ENCODE results near the gene IL4R. TPM values are rescaled to one million over a fixed set of nuclear protein-coding genes. Genes with fewer than 3 reads are reported as not detected.
A peak's percentile ranks its signal among the peaks of the same experiment; 100 is the strongest.

IL4R gene
- total RNA-seq, 1 experiment from 2014 or later, result 12.0 TPM

DNA sequence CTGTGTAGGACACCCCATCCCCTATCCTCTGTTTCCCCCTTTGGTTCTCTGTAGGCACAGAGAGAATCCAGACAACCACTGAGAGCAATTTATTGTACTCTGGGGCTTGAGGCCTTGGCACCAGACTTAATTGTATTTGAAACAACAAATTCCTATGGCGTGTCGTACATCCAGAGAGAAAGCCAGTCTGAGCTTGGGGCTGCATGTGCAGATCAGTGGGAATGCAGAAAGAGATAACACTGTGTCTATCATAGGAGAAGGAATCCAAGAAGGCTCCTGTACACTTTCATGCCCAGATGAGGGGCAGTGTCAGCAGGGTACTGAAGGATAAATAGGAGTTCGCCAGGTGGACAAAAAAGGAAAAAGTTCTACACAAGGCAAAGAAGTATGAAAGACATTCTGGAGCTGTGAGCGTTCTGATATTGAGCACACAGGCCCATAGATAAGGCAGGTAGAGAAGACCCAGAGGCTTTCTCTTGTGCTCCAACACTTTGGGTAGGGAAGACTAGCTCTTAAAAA, 22.0 kb upstream of the IL4R start:
- Histone ChIP-seq H4K20me1 (ENCODE audit: insufficient read depth, low read depth, low read length) (no peaks in the 10 kb centered on the region), H3K79me2 (ENCODE audit: low read length) (no peaks in the 10 kb centered on the region), H3K9me2 (replicated peaks; ENCODE audit: insufficient read depth, low read length) (no peaks in the 10 kb centered on the region), H3K4me2 (ENCODE audit: low read depth, low read length, poor library complexity, severe bottlenecking) (no peak overlapping the region), H3K27ac (ENCODE audit: low read length) (no peak overlapping the region), H3K4me1 (ENCODE audit: low read length) (no peaks in the 10 kb centered on the region), H3K4me3 (ENCODE audit: low read length) (no peak overlapping the region), H3K27me3 (ENCODE audit: low read length) (no peaks in the 10 kb centered on the region), H3K36me3 (ENCODE audit: insufficient read depth, low read length) (no peaks in the 10 kb centered on the region), H3K9me3 (ENCODE audit: low read length) (no peaks in the 10 kb centered on the region), H2AFZ (ENCODE audit: low read length) (no peak overlapping the region), H3K9ac (ENCODE audit: low read length) (no peak overlapping the region)
- no peak for DNase-seq

- H3K36me3 ChIP-seq (ENCODE audit: insufficient read depth, low read length), result no peaks in the 10 kb centered on the region
- H3K9me2 ChIP-seq (replicated peaks; ENCODE audit: insufficient read depth, low read length), result no peaks in the 10 kb centered on the region
- no peak overlapping the region for H3K4me2 ChIP-seq (ENCODE audit: low read depth, low read length, poor library complexity, severe bottlenecking)
- H3K4me1 ChIP-seq (ENCODE audit: low read length), result no peaks in the 10 kb centered on the region
- no peak overlapping the region for H3K9ac ChIP-seq (ENCODE audit: low read length)
- H3K4me3 ChIP-seq (ENCODE audit: low read length), result no peak overlapping the region
- H3K9me3 ChIP-seq (ENCODE audit: low read length), result no peaks in the 10 kb centered on the region
- no peak overlapping the region for H2AFZ ChIP-seq (ENCODE audit: low read length)
- H3K27ac ChIP-seq (ENCODE audit: low read length), result no peak overlapping the region
- H3K27me3 ChIP-seq (ENCODE audit: low read length), result no peaks in the 10 kb centered on the region
- no peaks in the 10 kb centered on the region for H4K20me1 ChIP-seq (ENCODE audit: insufficient read depth, low read depth, low read length)
- no peaks in the 10 kb centered on the region for H3K79me2 ChIP-seq (ENCODE audit: low read length)
- no peak for DNase-seq
These were observed 20.4 kb upstream of the IL4R start for GRCh38 chr16:27293343-27293742.

DNA sequence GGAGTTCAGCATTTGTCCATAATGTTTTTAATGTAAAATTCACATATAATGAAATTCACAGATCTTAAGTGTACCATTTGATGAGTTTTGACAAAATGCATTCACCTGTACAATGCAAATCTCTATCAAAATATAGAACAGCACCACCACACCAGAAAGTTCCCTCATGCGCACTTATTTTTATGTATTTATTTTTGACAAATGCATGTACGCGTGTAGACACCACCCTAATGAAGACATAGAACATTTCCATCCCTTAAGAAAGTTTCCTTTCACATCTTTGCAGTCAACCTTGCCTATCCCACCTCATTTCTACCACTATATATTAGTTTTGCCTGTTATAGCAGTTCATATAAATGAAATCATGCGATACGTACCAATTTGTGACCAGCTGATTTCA, 15.6 kb upstream of the IL4R start:
- H3K4me2 ChIP-seq (ENCODE audit: low read depth, low read length, poor library complexity, severe bottlenecking), result no peak overlapping the region
- no peak overlapping the region for H3K9ac ChIP-seq (ENCODE audit: low read length)
- no peak overlapping the region for H3K27ac ChIP-seq (ENCODE audit: low read length)
- no peak overlapping the region for H3K4me3 ChIP-seq (ENCODE audit: low read length)
- peaks cover 5% of the 10 kb centered on the region; the same call in 1 of the 2 replicates for H3K4me1 ChIP-seq (ENCODE audit: low read length)
- H3K36me3 ChIP-seq (ENCODE audit: insufficient read depth, low read length), result no peaks in the 10 kb centered on the region
- H3K9me2 ChIP-seq (replicated peaks; ENCODE audit: insufficient read depth, low read length), result no peaks in the 10 kb centered on the region
- DNase-seq, result no peak
- H3K27me3 ChIP-seq (ENCODE audit: low read length), result no peaks in the 10 kb centered on the region
- no peak overlapping the region for H2AFZ ChIP-seq (ENCODE audit: low read length)
- no peaks in the 10 kb centered on the region for H3K79me2 ChIP-seq (ENCODE audit: low read length)
- no peaks in the 10 kb centered on the region for H3K9me3 ChIP-seq (ENCODE audit: low read length)
- H4K20me1 ChIP-seq (ENCODE audit: insufficient read depth, low read depth, low read length), result no peaks in the 10 kb centered on the region

GRCh38 chr16:27301236-27301861, 12.4 kb upstream of the IL4R start:
- Histone ChIP-seq H3K27ac (ENCODE audit: low read length) (no peak overlapping the region), H2AFZ (ENCODE audit: low read length) (no peak overlapping the region), H3K4me1 (ENCODE audit: low read length) (peaks cover 5% of the 10 kb centered on the region; the same call in 1 of the 2 replicates), H3K4me3 (ENCODE audit: low read length) (no peak overlapping the region), H3K36me3 (ENCODE audit: insufficient read depth, low read length) (no peaks in the 10 kb centered on the region), H3K9ac (ENCODE audit: low read length) (no peak overlapping the region), H3K79me2 (ENCODE audit: low read length) (no peaks in the 10 kb centered on the region), H3K27me3 (ENCODE audit: low read length) (no peaks in the 10 kb centered on the region), H3K4me2 (ENCODE audit: low read depth, low read length, poor library complexity, severe bottlenecking) (no peak overlapping the region), H3K9me3 (ENCODE audit: low read length) (no peaks in the 10 kb centered on the region), H3K9me2 (replicated peaks; ENCODE audit: insufficient read depth, low read length) (no peaks in the 10 kb centered on the region), H4K20me1 (ENCODE audit: insufficient read depth, low read depth, low read length) (no peaks in the 10 kb centered on the region)
- no peak for DNase-seq

DNA sequence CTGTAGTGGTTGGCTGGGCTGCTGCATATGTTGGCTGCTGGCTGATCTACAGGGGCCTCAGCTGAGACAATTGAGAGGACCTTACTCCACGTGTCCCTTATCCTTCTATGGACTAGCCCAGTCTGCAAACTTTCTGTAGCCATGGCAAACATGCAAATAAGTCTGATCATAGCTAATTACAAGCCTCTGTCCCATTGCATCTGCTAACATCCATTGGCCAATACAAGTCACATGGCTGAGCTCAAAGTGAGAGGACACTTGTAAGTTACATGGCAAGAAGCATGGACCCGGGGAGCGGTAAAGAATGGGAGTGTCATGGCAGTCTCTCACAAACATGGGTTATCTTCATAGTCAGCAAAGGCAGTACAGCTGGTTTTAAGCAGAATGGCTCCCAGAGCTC, 11.6 kb upstream of the IL4R start:
- Histone ChIP-seq H4K20me1 (ENCODE audit: insufficient read depth, low read depth, low read length) (no peaks in the 10 kb centered on the region), H3K27ac (ENCODE audit: low read length) (no peak overlapping the region), H3K27me3 (ENCODE audit: low read length) (no peaks in the 10 kb centered on the region), H3K79me2 (ENCODE audit: low read length) (no peaks in the 10 kb centered on the region), H3K36me3 (ENCODE audit: insufficient read depth, low read length) (no peaks in the 10 kb centered on the region), H3K4me2 (ENCODE audit: low read depth, low read length, poor library complexity, severe bottlenecking) (no peak overlapping the region), H3K4me3 (ENCODE audit: low read length) (no peak overlapping the region), H3K9me2 (replicated peaks; ENCODE audit: insufficient read depth, low read length) (no peaks in the 10 kb centered on the region), H3K9ac (ENCODE audit: low read length) (no peak overlapping the region), H2AFZ (ENCODE audit: low read length) (no peak overlapping the region), H3K9me3 (ENCODE audit: low read length) (no peaks in the 10 kb centered on the region), H3K4me1 (ENCODE audit: low read length) (peaks cover 5% of the 10 kb centered on the region; the same call in 1 of the 2 replicates)
- peak; percentile 62 for DNase-seq

DNA sequence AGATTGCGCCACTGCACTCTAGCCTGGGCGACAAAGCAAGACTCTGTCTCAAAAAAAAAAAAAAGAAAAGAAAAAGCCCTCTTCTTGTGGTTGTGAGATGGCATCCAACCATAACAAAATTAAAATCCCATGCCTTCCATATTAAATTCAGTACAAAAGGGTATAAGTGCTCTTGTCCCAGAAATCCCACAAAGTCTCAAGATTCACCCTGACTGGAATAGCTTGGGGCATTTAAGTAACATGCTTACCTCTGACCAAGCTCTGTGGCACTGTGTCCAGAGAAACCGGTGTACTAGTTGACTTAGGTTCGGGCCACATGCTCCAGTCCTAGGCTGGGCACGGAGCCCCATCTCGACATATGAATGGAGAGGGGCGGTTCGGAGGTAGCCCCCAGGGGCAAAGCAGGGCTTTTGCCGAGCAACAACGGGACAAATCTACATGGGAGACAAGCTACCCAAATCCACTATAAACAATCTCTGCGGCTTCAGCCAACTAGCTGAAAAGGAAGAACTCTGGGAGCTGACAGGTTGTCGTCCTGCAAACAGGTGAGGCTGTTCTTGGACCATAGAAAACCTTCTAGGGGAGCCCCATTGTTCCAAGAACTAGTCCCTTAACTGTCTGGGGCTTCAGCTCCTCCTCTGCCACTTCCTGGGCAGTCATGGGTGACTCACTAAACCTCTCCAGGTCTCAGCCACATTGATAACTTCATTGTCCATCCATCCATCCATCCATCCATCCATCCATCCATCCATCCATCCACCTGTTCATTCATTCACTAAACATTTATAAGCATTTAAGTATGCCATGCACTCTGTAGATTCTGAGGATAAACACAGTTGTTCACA, 10.3 kb upstream of the IL4R start:
- DNase-seq, result no peak
- Histone ChIP-seq H3K79me2 (ENCODE audit: low read length) (no peaks in the 10 kb centered on the region), H3K4me1 (ENCODE audit: low read length) (peaks cover 5% of the 10 kb centered on the region; the same call in 1 of the 2 replicates), H3K4me2 (ENCODE audit: low read depth, low read length, poor library complexity, severe bottlenecking) (no peak overlapping the region), H3K36me3 (ENCODE audit: insufficient read depth, low read length) (no peaks in the 10 kb centered on the region), H3K9ac (ENCODE audit: low read length) (no peak overlapping the region), H3K4me3 (ENCODE audit: low read length) (no peak overlapping the region), H3K27ac (ENCODE audit: low read length) (no peak overlapping the region), H3K9me3 (ENCODE audit: low read length) (no peaks in the 10 kb centered on the region), H3K27me3 (ENCODE audit: low read length) (no peaks in the 10 kb centered on the region), H3K9me2 (replicated peaks; ENCODE audit: insufficient read depth, low read length) (no peaks in the 10 kb centered on the region), H2AFZ (ENCODE audit: low read length) (no peak overlapping the region), H4K20me1 (ENCODE audit: insufficient read depth, low read depth, low read length) (no peaks in the 10 kb centered on the region)

DNA sequence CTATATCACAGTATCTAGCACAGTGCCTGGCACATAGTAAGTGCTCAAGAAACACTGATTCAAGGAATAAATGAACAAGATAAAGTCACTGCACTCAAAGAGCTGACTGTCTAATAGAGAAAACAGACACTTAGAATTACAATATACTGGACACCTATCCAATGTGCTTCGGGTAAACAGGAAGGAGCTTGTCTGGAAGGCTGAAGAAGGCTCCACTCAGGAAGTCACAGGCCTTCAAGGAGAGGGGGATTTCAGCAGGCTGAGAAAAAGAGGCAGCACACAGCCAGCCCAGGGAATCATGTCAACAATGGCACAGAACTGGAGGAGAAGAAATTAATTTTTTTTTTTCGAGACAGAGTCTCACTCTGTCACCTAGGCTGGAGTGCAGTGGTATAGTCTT, 9.7 kb upstream of the IL4R start:
- no peaks in the 10 kb centered on the region for H3K9me2 ChIP-seq (replicated peaks; ENCODE audit: insufficient read depth, low read length)
- H3K9me3 ChIP-seq (ENCODE audit: low read length), result no peaks in the 10 kb centered on the region
- no peak overlapping the region for H3K27ac ChIP-seq (ENCODE audit: low read length)
- H3K4me1 ChIP-seq (ENCODE audit: low read length), result peaks cover 5% of the 10 kb centered on the region; the same call in 1 of the 2 replicates
- H3K9ac ChIP-seq (ENCODE audit: low read length), result no peak overlapping the region
- H3K4me2 ChIP-seq (ENCODE audit: low read depth, low read length, poor library complexity, severe bottlenecking), result no peak overlapping the region
- no peak for DNase-seq
- no peak overlapping the region for H2AFZ ChIP-seq (ENCODE audit: low read length)
- H3K4me3 ChIP-seq (ENCODE audit: low read length), result no peak overlapping the region
- H3K79me2 ChIP-seq (ENCODE audit: low read length), result no peaks in the 10 kb centered on the region
- no peaks in the 10 kb centered on the region for H4K20me1 ChIP-seq (ENCODE audit: insufficient read depth, low read depth, low read length)
- H3K27me3 ChIP-seq (ENCODE audit: low read length), result no peaks in the 10 kb centered on the region
- no peaks in the 10 kb centered on the region for H3K36me3 ChIP-seq (ENCODE audit: insufficient read depth, low read length)
